CD4-positive, alpha-beta memory T cell (primary cell): ENCODE measurements around the gene HLA-G. TPM values are rescaled to one million over a fixed set of nuclear protein-coding genes. Genes with fewer than 3 reads are reported as not detected.
A peak's percentile ranks its signal among the peaks of the same experiment; 100 is the strongest.

Experiments used
- CTCF ChIA-PET: fragments of 350-600 bp; sonication (Branson Sonifier 250); formaldehyde crosslinking; loops from one replicate; lab custom pipeline; 2021; ENCODE audit warnings: inconsistent platforms; ENCODE audit not compliant: partially characterized antibody; lab: Charles Lee
- POLR2A ChIA-PET: fragments of 350-600 bp; sonication (Branson Sonifier 250); formaldehyde crosslinking; loops from one replicate; lab custom pipeline; 2021; ENCODE audit not compliant: partially characterized antibody; lab: Charles Lee
- DNase-seq, 5 donors: peaks; one replicate each; pipeline versions ENCODE4 v3.0.0 to v3.0.0-alpha.2; 2020 to 2022; ENCODE audit warnings: mixed read lengths in 1 of 5
- H3K27ac ChIP-seq: one replicate; pipeline ENCODE4 v1.7.0; 2013; ENCODE audit warnings: low read depth, low read length
- H3K27me3 ChIP-seq: 2 replicates; pipeline ENCODE4 v1.7.0; 2013; ENCODE audit warnings: mild to moderate bottlenecking, low read length, moderate library complexity; ENCODE audit not compliant: insufficient read depth
- H3K36me3 ChIP-seq: 2 replicates; pipeline ENCODE4 v1.7.0; 2013; ENCODE audit warnings: mild to moderate bottlenecking, low read length, moderate library complexity; ENCODE audit not compliant: insufficient read depth
- H3K4me1 ChIP-seq: 2 replicates; pipeline ENCODE4 v1.7.0; 2013; ENCODE audit warnings: mild to moderate bottlenecking, low read length, moderate library complexity; ENCODE audit not compliant: insufficient read depth
- H3K4me3 ChIP-seq, 2 donors: one replicate each; pipeline ENCODE4 v1.7.0; 2013; ENCODE audit warnings: low read length in 2 of 2, mild to moderate bottlenecking in 1 of 2
- H3K9me3 ChIP-seq, 2 donors: one replicate each; pipeline ENCODE4 v1.7.0; 2013; ENCODE audit warnings: low read length in 2 of 2, control low read depth in 1 of 2; ENCODE audit not compliant: control insufficient read depth in 1 of 2
- H3K27ac Mint-ChIP-seq, 7 donors: one replicate each; pipeline ENCODE4 v1.8.0; 2020 to 2021; ENCODE audit warnings: mixed read lengths in 7 of 7, mild to moderate bottlenecking in 6 of 7, inconsistent platforms in 3 of 7, moderate library complexity in 3 of 7
- H3K27me3 Mint-ChIP-seq, 2 donors: one replicate each; pipeline ENCODE4 v1.8.0; 2020 to 2021; ENCODE audit warnings: mixed read lengths in 2 of 2
- H3K36me3 Mint-ChIP-seq, 2 donors: one replicate each; pipeline ENCODE4 v1.8.0; 2020 to 2021; ENCODE audit warnings: mixed read lengths in 2 of 2, inconsistent platforms in 1 of 2, mild to moderate bottlenecking in 1 of 2
- H3K4me1 Mint-ChIP-seq, 4 donors: one replicate each; pipeline ENCODE4 v1.8.0; 2020 to 2021; ENCODE audit warnings: mixed read lengths in 4 of 4, mild to moderate bottlenecking in 1 of 4
- H3K4me3 Mint-ChIP-seq, 8 donors: one replicate each; pipeline ENCODE4 v1.8.0; 2020 to 2021; ENCODE audit warnings: mixed read lengths in 8 of 8, mild to moderate bottlenecking in 7 of 8, moderate library complexity in 6 of 8, inconsistent platforms in 3 of 8
- H3K9me3 Mint-ChIP-seq, 8 donors: one replicate each; pipeline ENCODE4 v1.8.0; 2020 to 2021; ENCODE audit warnings: mixed read lengths in 8 of 8, mild to moderate bottlenecking in 5 of 8, inconsistent platforms in 3 of 8, moderate library complexity in 1 of 8
- intact Hi-C: fragments of 100-400 bp; cut with micrococcal nuclease; formaldehyde crosslinking; loops from one replicate; pipeline ENCODE4 v1.15.1; 2023
- polyA plus RNA-seq, 2 donors: library from polyadenylated mRNA; unstranded; fragments of 300-500 nt; fragmentation: Illumina TruSeq; gene quantifications; one replicate each; pipeline ENCODE4 v1.2.3, GENCODE V29; 2021
- total RNA-seq, 2 experiments: library from RNA; stranded (reverse); gene quantifications; one replicate each; pipeline ENCODE4 v1.2.3, GENCODE V29; 2021

The HLA-G gene
- total and polyA plus RNA-seq, 4 experiments from 2014 or later = 0.28 to 4.9 (median 1.3) TPM

DNA sequence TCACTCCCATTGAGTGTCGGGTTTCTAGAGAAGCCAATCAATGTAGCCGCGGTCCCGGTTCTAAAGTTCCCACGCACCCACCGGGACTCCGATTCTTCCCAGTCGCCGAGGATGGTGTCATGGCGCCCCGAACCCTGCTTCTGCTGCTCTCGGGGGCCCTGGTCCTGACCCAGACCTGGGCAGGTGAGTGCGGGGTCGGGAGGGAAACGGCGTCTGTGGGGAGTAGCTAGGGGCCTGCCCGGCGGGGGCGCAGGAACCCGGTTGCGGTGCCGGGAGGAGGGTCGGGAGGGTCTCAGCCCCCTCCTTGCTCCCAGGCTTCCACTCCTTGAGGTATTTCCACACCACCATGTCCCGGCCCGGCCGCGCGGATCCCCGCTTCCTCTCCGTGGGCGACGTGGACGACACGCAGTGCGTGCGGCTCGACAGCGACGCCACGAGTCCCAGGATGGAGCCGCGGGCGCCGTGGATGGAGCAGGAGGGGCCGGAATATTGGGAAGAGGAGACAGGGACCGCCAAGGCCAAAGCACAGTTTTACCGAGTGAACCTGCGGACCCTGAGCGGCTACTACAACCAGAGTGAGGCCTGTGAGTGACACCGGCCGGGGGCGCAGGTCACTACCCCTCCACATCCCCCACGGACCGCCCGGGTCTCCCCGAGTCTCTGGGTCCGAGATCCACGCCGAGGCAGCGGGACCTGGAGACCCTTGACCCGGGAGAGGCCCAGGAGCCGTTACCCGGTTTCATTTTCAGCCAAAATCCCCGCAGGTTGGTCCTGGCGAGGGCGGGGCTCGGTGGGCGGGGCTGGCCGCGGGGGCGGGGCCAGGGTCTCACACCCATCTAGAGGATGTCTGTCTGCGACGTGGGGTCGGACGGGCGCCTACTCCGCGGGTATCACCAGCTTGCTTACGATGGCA is 35.2 kb upstream of the HLA-G start:
- intact Hi-C loops = loop anchor here (1.0 to 5.0 kb wide), 3 partner anchors 54 to 140 kb away; partner anchors contain the start of gene HLA-F
- Mint-ChIP-seq H3K27ac (peak overlapping the region; percentile 68 to 92 (median 86)), H3K4me1 (peaks cover 8 to 36% (median 18%) of the 10 kb centered on the region in 4 donors), H3K4me3 (peak overlapping the region; percentile 88 to 94 (median 91)), H3K36me3 (peaks cover 0 to 5% of the 10 kb centered on the region in 2 donors), H3K27me3 (peaks cover 14 to 17% of the 10 kb centered on the region in 2 donors), H3K9me3 (peaks cover 0 to 9% (median 5%) of the 10 kb centered on the region in 8 donors)
- ChIA-PET POLR2A (interaction anchor here (0.7 to 2.9 kb wide), 5 partner anchors 44 to 724 kb away, joined by 3 to 15 read pairs (median 5); no protein-coding TSS in a partner anchor), CTCF (interaction anchor here (0.7 to 2.4 kb wide), 4 partner anchors 39 to 139 kb away, joined by 3 to 13 read pairs (median 5); no protein-coding TSS in a partner anchor)
- Histone ChIP-seq H3K36me3 (no peaks in the 10 kb centered on the region), H3K9me3 (no peaks in the 10 kb centered on the region), H3K4me1 (peaks cover 15% of the 10 kb centered on the region), H3K27ac (peak overlapping the region; percentile 74), H3K4me3 (peak overlapping the region; percentile 45 to 79), H3K27me3 (no peaks in the 10 kb centered on the region)
- peak; percentile 66 to 87 (median 69) for DNase-seq

GRCh38 chr6:29793036-29793356 is 34.6 kb upstream of the HLA-G start:
- peaks cover 0 to 5% of the 10 kb centered on the region in 2 donors for H3K36me3 Mint-ChIP-seq
- POLR2A ChIA-PET = interaction anchor here (1.0 to 2.9 kb wide), 3 partner anchors 44 to 155 kb away, joined by 5 to 15 read pairs (median 13); no protein-coding TSS in a partner anchor
- no peak for DNase-seq
- intact Hi-C loops = loop anchor here (5.0 kb wide), 2 partner anchors 71 to 141 kb away; partner anchors contain the start of gene HLA-F
- peak overlapping the region in 6 of 7 donors; percentile 68 to 92 (median 86) for H3K27ac Mint-ChIP-seq
- CTCF ChIA-PET = interaction anchor here (0.7 to 2.4 kb wide), 3 partner anchors 39 to 138 kb away, joined by 3 to 13 read pairs (median 4); no protein-coding TSS in a partner anchor
- peaks cover 8 to 36% (median 18%) of the 10 kb centered on the region in 4 donors for H3K4me1 Mint-ChIP-seq
- peaks cover 13 to 17% of the 10 kb centered on the region in 2 donors for H3K27me3 Mint-ChIP-seq
- H3K4me3 Mint-ChIP-seq = peak overlapping the region; percentile 77 to 94 (median 90)
- Histone ChIP-seq H3K4me1 (peaks cover 15% of the 10 kb centered on the region), H3K36me3 (no peaks in the 10 kb centered on the region), H3K4me3 (peak overlapping the region; percentile 45 to 79), H3K27ac (no peak overlapping the region), H3K9me3 (no peaks in the 10 kb centered on the region), H3K27me3 (no peaks in the 10 kb centered on the region)
- peaks cover 0 to 7% (median 5%) of the 10 kb centered on the region in 8 donors for H3K9me3 Mint-ChIP-seq

GRCh38 chr6:29793796-29794195 is 33.8 kb upstream of the HLA-G start:
- intact Hi-C loops = loop anchor here (5.0 kb wide), 2 partner anchors 71 to 141 kb away; partner anchors contain the start of gene HLA-F
- Mint-ChIP-seq H3K27me3 (peaks cover 9 to 17% of the 10 kb centered on the region in 2 donors), H3K9me3 (peaks cover 0 to 3% (median 2%) of the 10 kb centered on the region in 8 donors), H3K27ac (peak overlapping the region in 3 of 7 donors; percentile 6 to 86 (median 79)), H3K4me3 (peak overlapping the region in 5 of 8 donors; percentile 77 to 94 (median 92)), H3K36me3 (peaks cover 0 to 5% of the 10 kb centered on the region in 2 donors), H3K4me1 (peaks cover 8 to 36% (median 18%) of the 10 kb centered on the region in 4 donors)
- H3K4me1 ChIP-seq = peaks cover 15% of the 10 kb centered on the region
- no peaks in the 10 kb centered on the region for H3K36me3 ChIP-seq
- no peak overlapping the region for H3K4me3 ChIP-seq
- ChIA-PET CTCF (interaction anchor here (0.8 to 2.4 kb wide), 5 partner anchors 40 to 141 kb away, joined by 4 to 13 read pairs (median 4); no protein-coding TSS in a partner anchor), POLR2A (interaction anchor here (1.0 to 1.4 kb wide), 4 partner anchors 45 to 154 kb away, joined by 3 to 15 read pairs (median 4); no protein-coding TSS in a partner anchor)
- H3K27me3 ChIP-seq = no peaks in the 10 kb centered on the region
- H3K9me3 ChIP-seq = no peaks in the 10 kb centered on the region
- DNase-seq = no peak
- no peak overlapping the region for H3K27ac ChIP-seq

- H3K9me3 ChIP-seq = no peaks in the 10 kb centered on the region
- peaks cover 0 to 5% of the 10 kb centered on the region in 2 donors for H3K36me3 Mint-ChIP-seq
- no peak overlapping the region for H3K27ac ChIP-seq
- peaks cover 8 to 31% (median 18%) of the 10 kb centered on the region in 4 donors for H3K4me1 Mint-ChIP-seq
- H3K4me1 ChIP-seq = peaks cover 15% of the 10 kb centered on the region
- H3K4me3 ChIP-seq = no peak overlapping the region
- H3K4me3 Mint-ChIP-seq = no peak overlapping the region
- DNase-seq = no peak
- intact Hi-C loops = no loop called here
- ChIA-PET CTCF (no interaction called here), POLR2A (no interaction called here)
- H3K9me3 Mint-ChIP-seq = no peaks in the 10 kb centered on the region
- H3K36me3 ChIP-seq = no peaks in the 10 kb centered on the region
- H3K27ac Mint-ChIP-seq = no peak overlapping the region
- H3K27me3 ChIP-seq = no peaks in the 10 kb centered on the region
- H3K27me3 Mint-ChIP-seq = peaks cover 7 to 16% of the 10 kb centered on the region in 2 donors
These were observed 31.6 kb upstream of the HLA-G start for GRCh38 chr6:29796026-29796425.

DNA sequence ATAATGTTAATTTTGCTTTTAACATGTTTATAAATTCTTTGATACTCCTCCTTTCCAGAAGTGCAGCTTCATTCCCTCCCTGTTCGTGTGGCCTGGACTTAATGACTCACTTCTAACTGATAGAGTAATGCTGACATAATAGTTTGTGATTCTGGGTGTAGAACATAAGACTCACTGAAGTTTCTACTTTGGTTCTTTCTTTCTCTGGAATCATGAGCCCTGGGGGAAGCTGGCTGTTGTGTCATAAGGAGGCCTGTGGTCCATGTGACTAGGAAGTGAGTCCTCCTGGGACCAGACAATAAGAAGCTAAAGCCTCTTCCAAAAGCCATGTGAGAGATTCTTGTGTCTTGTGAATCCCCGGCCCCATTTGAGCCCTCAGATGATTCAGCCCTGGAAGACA is 30.5 kb upstream of the HLA-G start:
- CTCF ChIA-PET = interaction anchor here (1.2 to 2.1 kb wide), 3 partner anchors 59 to 94 kb away, joined by 3 to 5 read pairs (median 4); no protein-coding TSS in a partner anchor
- Mint-ChIP-seq H3K4me1 (peaks cover 3 to 20% (median 11%) of the 10 kb centered on the region in 4 donors), H3K36me3 (peaks cover 0 to 5% of the 10 kb centered on the region in 2 donors), H3K27ac (no peak overlapping the region), H3K9me3 (no peaks in the 10 kb centered on the region), H3K4me3 (no peak overlapping the region), H3K27me3 (peaks cover 7 to 16% of the 10 kb centered on the region in 2 donors)
- Histone ChIP-seq H3K4me3 (no peak overlapping the region), H3K4me1 (peaks cover 6% of the 10 kb centered on the region), H3K27ac (no peak overlapping the region), H3K36me3 (no peaks in the 10 kb centered on the region), H3K27me3 (no peaks in the 10 kb centered on the region), H3K9me3 (no peaks in the 10 kb centered on the region)
- no peak for DNase-seq
- POLR2A ChIA-PET = interaction anchor here (2.4 kb wide), 1 partner anchor 158 kb away, joined by 11 read pairs; no protein-coding TSS in a partner anchor
- intact Hi-C loops = no loop called here

DNA sequence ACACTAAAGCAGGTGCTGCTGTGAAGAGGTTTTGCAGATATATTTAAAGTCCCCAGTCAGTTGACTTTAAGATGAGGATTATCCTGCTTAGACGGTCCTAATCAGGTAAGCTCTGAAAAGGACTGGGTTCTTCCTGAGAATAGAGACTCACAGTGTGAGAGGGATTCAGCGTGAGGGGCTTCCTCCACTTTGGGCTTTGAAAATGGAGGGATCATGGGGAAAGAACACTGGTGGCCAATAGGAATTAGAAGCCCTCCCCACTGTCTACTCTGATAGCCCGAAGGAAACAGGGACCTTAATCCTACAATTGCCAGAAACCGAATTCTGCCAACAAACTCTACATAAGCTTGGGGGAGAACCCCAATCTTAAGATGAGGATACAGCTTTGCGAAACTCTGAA is 29.7 kb upstream of the HLA-G start:
- ChIA-PET POLR2A (interaction anchor here (2.4 kb wide), 1 partner anchor 157 kb away, joined by 11 read pairs; no protein-coding TSS in a partner anchor), CTCF (interaction anchor here (1.2 to 2.1 kb wide), 2 partner anchors 60 to 95 kb away, joined by 4 to 5 read pairs; no protein-coding TSS in a partner anchor)
- no peaks in the 10 kb centered on the region for H3K9me3 ChIP-seq
- H3K4me3 ChIP-seq = no peak overlapping the region
- H3K27me3 ChIP-seq = no peaks in the 10 kb centered on the region
- Mint-ChIP-seq H3K27me3 (peaks cover 7 to 19% of the 10 kb centered on the region in 2 donors), H3K36me3 (peaks cover 0 to 5% of the 10 kb centered on the region in 2 donors), H3K4me1 (peaks cover 2 to 16% (median 9%) of the 10 kb centered on the region in 4 donors), H3K27ac (no peak overlapping the region), H3K4me3 (no peak overlapping the region), H3K9me3 (no peaks in the 10 kb centered on the region)
- no peak overlapping the region for H3K27ac ChIP-seq
- H3K4me1 ChIP-seq = peaks cover 3% of the 10 kb centered on the region
- no peak for DNase-seq
- H3K36me3 ChIP-seq = no peaks in the 10 kb centered on the region
- intact Hi-C loops = no loop called here
